Measurements from ENCODE around the gene BSND. TPM values are rescaled to one million over a fixed set of nuclear protein-coding genes. Genes with fewer than 3 reads are reported as not detected.

Gene BSND
- total RNA-seq, 1 donor from 2014 or later: not detected

GRCh38 chr1:55055951-55056631, 57.4 kb downstream of the BSND start:
- Histone ChIP-seq H3K27me3 (ENCODE audit: control insufficient read depth, insufficient read depth, low read length) (no peaks in the 10 kb centered on the region), H3K4me3 (ENCODE audit: low read depth, low read length) (no peak overlapping the region), H3K36me3 (ENCODE audit: control insufficient read depth, insufficient read depth, low read length) (peaks cover 13% of the 10 kb centered on the region)
- no peak for TF ChIP-seq CTCF (IDR thresholded peaks at IDR 0.05; ENCODE audit: insufficient read depth, low read length, severe bottlenecking)
- FAIRE-seq: no peak
- DNase-seq (ENCODE audit: low read depth): no peak

- H3K27me3 ChIP-seq (ENCODE audit: control insufficient read depth, insufficient read depth, low read length): no peaks in the 10 kb centered on the region
- H3K36me3 ChIP-seq (ENCODE audit: control insufficient read depth, insufficient read depth, low read length): peaks cover 10% of the 10 kb centered on the region
- FAIRE-seq: no peak
Measured at GRCh38 chr1:55056632-55056992, 57.9 kb downstream of the BSND start.

GRCh38 chr1:55057270-55057955, 58.7 kb downstream of the BSND start:
- DNase-seq (ENCODE audit: low read depth) (no peak), FAIRE-seq (no peak)
- no peak for TF ChIP-seq CTCF (IDR thresholded peaks at IDR 0.05; ENCODE audit: insufficient read depth, low read length, severe bottlenecking)
- Histone ChIP-seq H3K36me3 (ENCODE audit: control insufficient read depth, insufficient read depth, low read length) (peaks cover 8% of the 10 kb centered on the region), H3K27me3 (ENCODE audit: control insufficient read depth, insufficient read depth, low read length) (no peaks in the 10 kb centered on the region), H3K4me3 (ENCODE audit: low read depth, low read length) (no peak overlapping the region)

More at GRCh38 chr1:55056632-55056992, 57.9 kb downstream of the BSND start:
- no peak overlapping the region for H3K4me3 ChIP-seq (ENCODE audit: low read depth, low read length)
- DNase-seq (ENCODE audit: low read depth): no peak
- no peak for TF ChIP-seq CTCF (IDR thresholded peaks at IDR 0.05; ENCODE audit: insufficient read depth, low read length, severe bottlenecking)

- DNase-seq (ENCODE audit: low read depth): no peak
- Histone ChIP-seq H3K27me3 (ENCODE audit: control insufficient read depth, insufficient read depth, low read length) (no peaks in the 10 kb centered on the region), H3K4me3 (ENCODE audit: low read depth, low read length) (no peak overlapping the region), H3K36me3 (ENCODE audit: control insufficient read depth, insufficient read depth, low read length) (peaks cover 8% of the 10 kb centered on the region)
- no peak for FAIRE-seq
- TF ChIP-seq CTCF (IDR thresholded peaks at IDR 0.05; ENCODE audit: insufficient read depth, low read length, severe bottlenecking): no peak
Measured at GRCh38 chr1:55057956-55058298, 59.2 kb downstream of the BSND start.

- no peak for TF ChIP-seq CTCF (IDR thresholded peaks at IDR 0.05; ENCODE audit: insufficient read depth, low read length, severe bottlenecking)
- no peak overlapping the region for H3K4me3 ChIP-seq (ENCODE audit: low read depth, low read length)
- H3K27me3 ChIP-seq (ENCODE audit: control insufficient read depth, insufficient read depth, low read length): no peaks in the 10 kb centered on the region
- peaks cover 6% of the 10 kb centered on the region for H3K36me3 ChIP-seq (ENCODE audit: control insufficient read depth, insufficient read depth, low read length)
- FAIRE-seq (no peak), DNase-seq (ENCODE audit: low read depth) (no peak)
Measured at GRCh38 chr1:55059302-55060132, 60.8 kb downstream of the BSND start.

All from bronchial epithelial cell (primary cell).